ENCODE data around the gene GMPR2.
"Not testable (repeated sequence)": the region's sequence is repeated elsewhere in the genome, so short reads cannot be mapped to it uniquely, and the experiment has no call there.

GMPR2 gene

GRCh38 chr14:24233538-24233866, 773 bp downstream of the GMPR2 start:
- no peak for DNase-seq

- DNase-seq, result no peak
These were observed 1.6 kb downstream of the GMPR2 start for GRCh38 chr14:24234095-24235005.

GRCh38 chr14:24235804-24236688, 3.3 kb downstream of the GMPR2 start:
- no peak for DNase-seq

GRCh38 chr14:24236689-24237462, 4.1 kb downstream of the GMPR2 start:
- DNase-seq, result no peak

GRCh38 chr14:24237463-24237955, 4.8 kb downstream of the GMPR2 start:
- DNase-seq, result no peak

GRCh38 chr14:24238123-24238522, 5.4 kb downstream of the GMPR2 start:
- DNase-seq, result no peak

GRCh38 chr14:24238527-24239037, 5.9 kb downstream of the GMPR2 start:
- DNase-seq, result no peak

- DNase-seq, result no peak
These were observed 7.6 kb downstream of the GMPR2 start for GRCh38 chr14:24240110-24240918.

GRCh38 chr14:24241829-24242443, 9.2 kb downstream of the GMPR2 start:
- DNase-seq, result peak; percentile 98 to 99

GRCh38 chr14:24243336-24243836, 10.7 kb downstream of the GMPR2 start:
- peak in 1 of 2 experiments; percentile 60 for DNase-seq

GRCh38 chr14:24245350-24245749, 12.6 kb downstream of the GMPR2 start:
- not testable (repeated sequence) for DNase-seq

- DNase-seq, result no peak
These were observed 14.1 kb downstream of the GMPR2 start for GRCh38 chr14:24246765-24247212.

GRCh38 chr14:24247422-24247821, 14.7 kb downstream of the GMPR2 start:
- no peak for DNase-seq

- no peak for DNase-seq
These were observed 16.7 kb downstream of the GMPR2 start for GRCh38 chr14:24249230-24250021.

- DNase-seq, result no peak
These were observed 17.6 kb downstream of the GMPR2 start for GRCh38 chr14:24250354-24250753.

- no peak for DNase-seq
These were observed 19.2 kb downstream of the GMPR2 start for GRCh38 chr14:24251880-24252288.

GRCh38 chr14:24252289-24253124, 19.8 kb downstream of the GMPR2 start:
- DNase-seq, result no peak

GRCh38 chr14:24253936-24254335, 21.2 kb downstream of the GMPR2 start:
- DNase-seq, result no peak

Measured in NCI-H524 (cell line).